ENCODE data around the gene SEPTIN6.

- no peak for TF ChIP-seq CTCF (IDR thresholded peaks at IDR 0.05)
- no peak for TF ChIP-seq POLR2A (IDR thresholded peaks at IDR 0.05)
Observed at GRCh38 chrX:119721926-119722325, 29.0 kb upstream of the SEPTIN6 start.

Data from adrenal gland (tissue), 5 donors.